H1 (cell line): ENCODE measurements around the gene SH3PXD2A. TPM values are rescaled to one million over a fixed set of nuclear protein-coding genes. Genes with fewer than 3 reads are reported as not detected.

Source experiments
- JUND ChIP-seq: IDR thresholded peaks from 2 replicates; pipeline ENCODE4 v1.6.1; 2011; ENCODE audit warnings: mild to moderate bottlenecking, improper control_type of control experiment, low read length
- polyA plus RNA-seq, 7 experiments: library from polyadenylated mRNA; depleted of rRNA in 3 of 7; stranded (reverse) in 5 of 7; unstranded in 2 of 7; fragments of >200 nt in 5 of 7; fragments of 200-250 nt in 2 of 7; gene quantifications; 1 replicate in 5 of 7; 2 replicates in 1 of 7; 4 replicates in 1 of 7; pipeline versions ENCODE4 v1.2.1 to v1.2.3, GENCODE V29; 2011 to 2013; ENCODE audit warnings: missing spikeins in 2 of 7, mixed read lengths in 2 of 7
- total RNA-seq: library from RNA; stranded (reverse); fragmentation: NEBNext Ultra II Directional; extraction: Animal tissue kit (Norgen Biotek cat#: 25700); gene quantifications from 2 replicates; pipeline ENCODE4 v1.2.1, GENCODE V29; 2021

The SH3PXD2A gene
- total and polyA plus RNA-seq, 2 of the 8 experiments (the other 6 are each of a cell fraction or from before 2014, with no cell fraction given): 5.4 to 16.3 TPM

- 0 out of 2 replicates have a peak, but pooled peaks have one; percentile 19 for TF ChIP-seq JUND
- TF ChIP-seq, all 59 proteins: peak for 4
Measured at GRCh38 chr10:103781329-103782061, 73.9 kb downstream of the SH3PXD2A start (continued).
